SJSA1 (cell line): ENCODE data around the gene SETBP1. TPM values are rescaled to one million over a fixed set of nuclear protein-coding genes. Genes with fewer than 3 reads are reported as not detected.
A peak's percentile ranks its signal among the peaks of the same experiment; 100 is the strongest.

Experiments
- DNase-seq, 2 experiments: peaks; one replicate each; pipeline ENCODE4 v3.0.0-alpha.2; 2015 to 2020; ENCODE audit warnings: low spot score in 2 of 2, low read depth in 1 of 2
- H3K27ac ChIP-seq: fragments of 250-450 bp; sonication (Bioruptor Pico); 2 replicates; pipeline ENCODE4 v1.5.1; 2020; ENCODE audit warnings: mild to moderate bottlenecking, moderate library complexity
- H3K27me3 ChIP-seq: fragments of 250-450 bp; sonication (Bioruptor Pico); replicated peaks from 2 replicates; pipeline ENCODE4 v1.5.1; 2020; ENCODE audit warnings: mild to moderate bottlenecking, moderate library complexity
- H3K36me3 ChIP-seq: fragments of 250-450 bp; sonication (Bioruptor Pico); 2 replicates; pipeline ENCODE4 v1.5.1; 2020; ENCODE audit warnings: mild to moderate bottlenecking
- H3K4me1 ChIP-seq: fragments of 250-450 bp; sonication (Bioruptor Pico); replicated peaks from 2 replicates; pipeline ENCODE4 v1.6.1; 2021; ENCODE audit warnings: mild to moderate bottlenecking
- H3K4me3 ChIP-seq: fragments of 250-450 bp; sonication (Bioruptor Pico); 2 replicates; pipeline ENCODE4 v1.5.1; 2020; ENCODE audit warnings: mild to moderate bottlenecking
- H3K9me3 ChIP-seq: fragments of 250-450 bp; sonication (Bioruptor Pico); replicated peaks from 2 replicates; pipeline ENCODE4 v1.5.1; 2020; ENCODE audit warnings: mild to moderate bottlenecking
- total RNA-seq: library from RNA; depleted of rRNA; stranded (reverse); fragments of >200 nt; shearing (Covaris generic); gene quantifications from 2 replicates; pipeline ENCODE4 v1.2.3, GENCODE V29; 2014

SETBP1 gene
- total RNA-seq, 1 experiment from 2014 or later: 9.9 TPM

- H3K4me1 ChIP-seq: peaks cover 21% of the 10 kb centered on the region
- no peaks in the 10 kb centered on the region for H3K9me3 ChIP-seq
- H3K36me3 ChIP-seq: no peaks in the 10 kb centered on the region
- no peak for DNase-seq
- H3K27me3 ChIP-seq: no peaks in the 10 kb centered on the region
- H3K4me3 ChIP-seq: no peak overlapping the region
- H3K27ac ChIP-seq: no peak overlapping the region
These were observed 260.8 kb downstream of the SETBP1 start for GRCh38 chr18:44941516-44941915.

- Histone ChIP-seq H3K4me3 (no peak overlapping the region), H3K4me1 (peaks cover 26% of the 10 kb centered on the region), H3K27ac (no peak overlapping the region), H3K27me3 (no peaks in the 10 kb centered on the region), H3K36me3 (no peaks in the 10 kb centered on the region), H3K9me3 (no peaks in the 10 kb centered on the region)
- no peak for DNase-seq
These were observed 261.4 kb downstream of the SETBP1 start for GRCh38 chr18:44942073-44942472.

GRCh38 chr18:44943311-44943881 is 262.7 kb downstream of the SETBP1 start:
- Histone ChIP-seq H3K9me3 (no peaks in the 10 kb centered on the region), H3K36me3 (no peaks in the 10 kb centered on the region), H3K4me1 (peaks cover 26% of the 10 kb centered on the region), H3K27ac (peak overlapping the region; percentile 7; the same call in 1 of the 2 replicates), H3K4me3 (no peak overlapping the region), H3K27me3 (no peaks in the 10 kb centered on the region)
- peak; percentile 52 to 78 for DNase-seq

DNA sequence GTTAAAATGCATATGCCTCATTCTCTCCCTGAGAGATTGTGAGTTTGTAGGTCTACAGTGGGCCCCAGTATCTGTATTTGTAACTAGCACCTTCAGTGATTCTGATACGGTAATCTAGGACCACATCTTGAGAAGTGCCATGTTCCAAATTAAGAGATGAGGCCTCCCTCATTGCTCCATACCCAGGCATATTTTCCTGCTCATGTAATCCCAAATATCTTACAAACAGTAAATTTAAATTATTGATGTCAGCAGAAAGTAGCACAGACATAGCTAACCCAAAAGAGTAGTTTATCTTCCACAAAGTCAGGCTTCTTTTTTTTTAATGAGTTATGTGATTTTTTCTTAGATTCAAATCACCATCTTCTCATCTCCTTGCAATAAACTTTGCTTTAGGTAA is 263.8 kb downstream of the SETBP1 start:
- no peaks in the 10 kb centered on the region for H3K36me3 ChIP-seq
- no peak overlapping the region for H3K27ac ChIP-seq
- H3K4me1 ChIP-seq: peaks cover 26% of the 10 kb centered on the region
- no peaks in the 10 kb centered on the region for H3K27me3 ChIP-seq
- no peak for DNase-seq
- H3K9me3 ChIP-seq: no peaks in the 10 kb centered on the region
- H3K4me3 ChIP-seq: no peak overlapping the region

DNA sequence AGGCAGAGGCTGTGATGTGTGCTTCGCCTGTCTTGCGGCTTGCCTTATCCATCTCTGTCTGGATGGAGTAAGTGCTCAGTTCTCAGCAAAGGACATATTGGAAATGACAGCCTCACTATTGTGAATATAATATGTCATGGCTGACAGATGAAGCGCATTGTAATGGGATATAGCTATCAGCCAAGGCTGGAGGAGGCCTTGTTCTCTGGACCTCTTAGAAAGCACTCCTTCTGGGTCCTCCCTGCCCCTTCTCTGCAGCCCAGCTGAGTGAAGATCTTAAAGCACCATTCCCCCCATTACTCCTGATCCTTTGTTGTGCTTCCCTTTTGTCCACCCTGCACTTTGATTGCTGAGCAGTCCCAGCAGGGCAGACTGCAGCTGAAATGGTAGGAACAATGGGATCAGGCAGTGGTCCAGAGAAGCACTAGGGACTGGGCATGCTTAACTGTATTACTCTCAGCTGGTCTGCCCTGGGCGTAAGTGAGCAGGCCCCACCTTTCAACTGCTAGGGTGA is 265.3 kb downstream of the SETBP1 start:
- H3K4me1 ChIP-seq: peaks cover 26% of the 10 kb centered on the region
- no peak overlapping the region for H3K4me3 ChIP-seq
- no peak overlapping the region for H3K27ac ChIP-seq
- 0 out of 2 replicates have a peak, but pooled peaks cover 1% of the 10 kb centered on the region for H3K36me3 ChIP-seq
- no peaks in the 10 kb centered on the region for H3K27me3 ChIP-seq
- DNase-seq: no peak
- no peaks in the 10 kb centered on the region for H3K9me3 ChIP-seq

- no peaks in the 10 kb centered on the region for H3K9me3 ChIP-seq
- no peak overlapping the region for H3K4me3 ChIP-seq
- peaks cover 5% of the 10 kb centered on the region; the same call in 1 of the 2 replicates for H3K36me3 ChIP-seq
- no peak for DNase-seq
- peaks cover 26% of the 10 kb centered on the region for H3K4me1 ChIP-seq
- H3K27me3 ChIP-seq: no peaks in the 10 kb centered on the region
- H3K27ac ChIP-seq: no peak overlapping the region
These were observed 265.9 kb downstream of the SETBP1 start for GRCh38 chr18:44946529-44947113.

DNA sequence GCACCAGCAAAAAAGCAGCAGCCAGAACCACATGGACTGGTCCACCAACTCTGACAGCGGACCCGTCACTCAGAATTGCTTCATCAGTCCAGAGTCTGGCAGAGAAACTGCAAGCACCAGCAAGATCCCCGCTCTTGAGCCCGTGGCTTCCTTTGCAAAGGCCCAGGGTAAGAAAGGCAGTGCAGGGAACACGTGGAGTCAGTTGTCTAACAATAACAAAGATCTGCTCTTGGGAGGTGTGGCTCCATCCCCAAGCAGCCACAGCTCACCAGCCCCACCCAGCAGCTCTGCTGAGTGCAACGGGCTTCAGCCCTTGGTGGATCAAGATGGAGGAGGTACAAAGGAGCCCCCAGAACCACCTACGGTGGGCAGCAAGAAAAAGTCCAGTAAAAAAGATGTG is 269.3 kb downstream of the SETBP1 start:
- Histone ChIP-seq H3K4me1 (peaks cover 11% of the 10 kb centered on the region; the same call in 1 of the 2 replicates), H3K36me3 (peaks cover 25% of the 10 kb centered on the region), H3K4me3 (no peak overlapping the region), H3K27me3 (no peaks in the 10 kb centered on the region), H3K9me3 (no peaks in the 10 kb centered on the region), H3K27ac (no peak overlapping the region)
- no peak for DNase-seq

- Histone ChIP-seq H3K4me3 (no peak overlapping the region), H3K4me1 (peaks cover 11% of the 10 kb centered on the region; the same call in 1 of the 2 replicates), H3K9me3 (no peaks in the 10 kb centered on the region), H3K27ac (no peak overlapping the region), H3K36me3 (peaks cover 25% of the 10 kb centered on the region), H3K27me3 (no peaks in the 10 kb centered on the region)
- no peak for DNase-seq
These were observed 270.1 kb downstream of the SETBP1 start for GRCh38 chr18:44950685-44951195.

DNA sequence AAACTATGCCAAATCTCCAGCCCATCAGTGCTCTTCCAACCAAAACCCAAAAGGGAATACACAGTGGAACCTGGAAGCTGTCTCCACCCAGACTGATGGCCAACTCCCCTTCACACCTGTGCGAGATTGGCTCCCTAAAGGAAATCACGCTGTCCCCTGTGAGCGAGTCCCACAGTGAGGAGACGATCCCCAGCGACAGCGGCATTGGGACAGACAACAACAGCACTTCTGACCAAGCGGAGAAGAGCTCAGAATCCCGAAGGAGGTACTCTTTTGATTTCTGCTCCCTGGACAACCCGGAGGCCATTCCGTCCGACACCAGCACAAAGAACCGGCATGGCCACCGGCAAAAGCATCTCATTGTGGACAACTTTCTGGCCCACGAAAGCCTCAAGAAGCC is 271.1 kb downstream of the SETBP1 start:
- Histone ChIP-seq H3K27ac (no peak overlapping the region), H3K4me1 (peaks cover 3% of the 10 kb centered on the region; the same call in 1 of the 2 replicates), H3K4me3 (no peak overlapping the region), H3K36me3 (peaks cover 25% of the 10 kb centered on the region), H3K27me3 (no peaks in the 10 kb centered on the region), H3K9me3 (no peaks in the 10 kb centered on the region)
- no peak for DNase-seq

GRCh38 chr18:44954257-44954656 is 273.6 kb downstream of the SETBP1 start:
- H3K36me3 ChIP-seq: peaks cover 25% of the 10 kb centered on the region
- H3K27me3 ChIP-seq: no peaks in the 10 kb centered on the region
- no peak overlapping the region for H3K27ac ChIP-seq
- no peaks in the 10 kb centered on the region for H3K9me3 ChIP-seq
- no peak for DNase-seq
- no peaks in the 10 kb centered on the region for H3K4me1 ChIP-seq
- H3K4me3 ChIP-seq: no peak overlapping the region

GRCh38 chr18:44955825-44956224 is 275.1 kb downstream of the SETBP1 start:
- no peak overlapping the region for H3K4me3 ChIP-seq
- H3K9me3 ChIP-seq: no peaks in the 10 kb centered on the region
- H3K27me3 ChIP-seq: no peaks in the 10 kb centered on the region
- H3K4me1 ChIP-seq: no peaks in the 10 kb centered on the region
- peaks cover 25% of the 10 kb centered on the region for H3K36me3 ChIP-seq
- no peak for DNase-seq
- H3K27ac ChIP-seq: no peak overlapping the region

- no peak overlapping the region for H3K4me3 ChIP-seq
- peaks cover 16% of the 10 kb centered on the region for H3K36me3 ChIP-seq
- H3K27ac ChIP-seq: no peak overlapping the region
- H3K4me1 ChIP-seq: no peaks in the 10 kb centered on the region
- H3K27me3 ChIP-seq: no peaks in the 10 kb centered on the region
- H3K9me3 ChIP-seq: no peaks in the 10 kb centered on the region
- DNase-seq: no peak
These were observed 276.3 kb downstream of the SETBP1 start for GRCh38 chr18:44957025-44957424.

- Histone ChIP-seq H3K36me3 (peaks cover 12% of the 10 kb centered on the region), H3K9me3 (no peaks in the 10 kb centered on the region), H3K27me3 (no peaks in the 10 kb centered on the region), H3K27ac (no peak overlapping the region), H3K4me3 (no peak overlapping the region), H3K4me1 (no peaks in the 10 kb centered on the region)
- no peak for DNase-seq
These were observed 276.8 kb downstream of the SETBP1 start for GRCh38 chr18:44957461-44957860.

GRCh38 chr18:44958040-44958439 is 277.4 kb downstream of the SETBP1 start:
- no peak overlapping the region for H3K27ac ChIP-seq
- H3K27me3 ChIP-seq: no peaks in the 10 kb centered on the region
- DNase-seq: no peak
- H3K9me3 ChIP-seq: no peaks in the 10 kb centered on the region
- H3K4me1 ChIP-seq: no peaks in the 10 kb centered on the region
- no peak overlapping the region for H3K4me3 ChIP-seq
- peaks cover 6% of the 10 kb centered on the region for H3K36me3 ChIP-seq
